ENCODE measurements around the gene CSTB. TPM values are rescaled to one million over a fixed set of nuclear protein-coding genes. Genes with fewer than 3 reads are reported as not detected.

The CSTB gene
- total and polyA plus RNA-seq, 2 of the 8 experiments (the other 6 are each of a cell fraction or from before 2014, with no cell fraction given) = 53.8 to 64.1 TPM

DNA sequence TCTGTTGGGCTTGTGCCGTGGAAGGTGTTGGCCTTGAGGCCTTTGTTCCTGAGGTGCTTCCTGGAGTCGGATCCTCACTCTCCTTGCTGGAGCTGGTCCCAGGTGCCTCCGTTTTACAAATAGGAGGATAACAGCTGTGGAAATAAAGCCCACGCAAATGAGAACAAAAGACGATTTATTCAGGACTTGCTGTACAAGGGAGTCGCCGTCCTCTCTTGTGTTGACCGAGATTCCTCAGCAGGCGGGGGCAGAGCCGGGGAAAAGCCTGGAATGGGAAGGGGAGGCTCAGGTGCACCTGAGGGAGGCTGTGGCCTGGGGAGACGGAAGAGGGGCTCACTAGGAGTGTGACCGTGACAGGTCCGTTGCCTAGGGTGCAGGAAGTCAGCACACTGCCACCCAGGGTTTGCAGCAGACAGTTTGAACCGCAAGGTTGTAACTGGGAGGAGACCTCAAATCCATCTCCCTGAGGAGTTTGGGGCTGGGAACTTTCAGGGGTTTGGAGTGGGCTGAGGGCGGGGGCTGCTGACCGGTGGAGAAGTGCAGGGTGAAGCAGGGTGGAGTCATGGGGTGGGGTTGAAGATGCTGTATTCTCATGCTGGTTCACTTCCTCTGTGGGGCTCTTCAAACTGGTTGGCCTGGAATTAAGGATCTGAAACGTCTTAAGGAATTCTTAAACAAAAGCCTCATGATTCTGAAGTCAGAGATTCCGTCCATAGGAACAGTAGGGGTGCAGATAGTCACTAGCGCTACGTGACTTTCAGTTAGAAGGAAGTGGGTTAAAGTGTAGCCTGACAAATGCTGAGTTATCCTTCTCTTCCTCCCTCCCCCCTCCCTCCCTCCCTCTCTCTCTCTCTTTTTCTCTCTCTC lies 2.6 kb upstream of the CSTB start:
- no peak overlapping the region for H2BK15ac ChIP-seq (ENCODE audit: low read length)
- no peak overlapping the region for H4K5ac ChIP-seq (ENCODE audit: insufficient read length, low read depth, low read length)
- H2AFZ ChIP-seq (ENCODE audit: low read length) = no peak overlapping the region
- no peaks in the 10 kb centered on the region for H3K9me3 ChIP-seq (ENCODE audit: insufficient read depth in 2 of 2, low read depth in 1 of 2, low read length in 1 of 2)
- CTCF ChIA-PET (ENCODE audit: partially characterized antibody) = interaction anchor here (0.6 to 1.8 kb wide), 3 partner anchors 10 to 106 kb away, joined by 3 to 6 read pairs (median 4); no protein-coding TSS in a partner anchor
- POLR2A ChIA-PET (ENCODE audit: partially characterized antibody) = interaction anchor here (0.9 to 1.9 kb wide), 2 partner anchors 11 to 12 kb away, joined by 4 to 5 read pairs; partner anchors contain the start of gene RRP1
- H4K20me1 ChIP-seq (replicated peaks in 1 of 2; ENCODE audit: control insufficient read depth in 1 of 2, insufficient read depth in 2 of 2, low read length in 2 of 2) = peaks cover 0 to 6% of the 10 kb centered on the region in 2 experiments
- no peak overlapping the region for H3K23ac ChIP-seq (ENCODE audit: insufficient read length)
- peaks cover 4% of the 10 kb centered on the region; the same call in 1 of the 2 replicates for H3K23me2 ChIP-seq (ENCODE audit: low read depth, low read length)
- no peak overlapping the region for H3K9ac ChIP-seq (replicated peaks in 1 of 4; ENCODE audit: extremely low read depth in 1 of 4, low read depth in 3 of 4, low read length in 3 of 4)
- peak overlapping the region; percentile 73; the same call in 1 of the 2 replicates for H2BK5ac ChIP-seq (ENCODE audit: low read depth, low read length)
- no peak overlapping the region for H3K56ac ChIP-seq (replicated peaks; ENCODE audit: insufficient read length, low read depth, low read length)
- peak overlapping the region; percentile 75; the same call in 1 of the 2 replicates for H4K8ac ChIP-seq (ENCODE audit: extremely low read depth, insufficient read depth, low read length)
- H3K4ac ChIP-seq (replicated peaks; ENCODE audit: insufficient read length, low read depth, low read length) = no peak overlapping the region
- H3K27ac ChIP-seq (ENCODE audit: low read depth, low read length) = 0 out of 2 replicates have a peak overlapping the region, but pooled peaks have one; percentile 5
- H4K91ac ChIP-seq (replicated peaks; ENCODE audit: insufficient read length, low read length) = no peak overlapping the region
- no peaks in the 10 kb centered on the region for H3K27me3 ChIP-seq (replicated peaks in 1 of 4; ENCODE audit: control insufficient read depth in 3 of 4, extremely low read depth in 1 of 4, insufficient read depth in 3 of 4, low read length in 3 of 4)
- no peak overlapping the region; the same call in 1 of the 2 replicates for H3K18ac ChIP-seq (ENCODE audit: extremely low read depth, low read length)
- no peak overlapping the region for H2BK120ac ChIP-seq (replicated peaks; ENCODE audit: low read depth, low read length)
- 72% methylated on average over 20 of the region's 20 CpGs; no CpG with 5 or more reads in 1 of the 2 experiments for WGBS, 2 experiments (ENCODE audit: extremely low coverage in 1 of 2, insufficient coverage in 1 of 2, insufficient read length in 1 of 2, insufficient replicate concordance in 2 of 2, low coverage in 1 of 2, low lambda C conversion rate in 2 of 2, missing lambda C conversion rate in 1 of 2)
- TF ChIP-seq PHF8 (conservative IDR thresholded peaks at IDR 0.05; ENCODE audit: low read depth, low read length) (no peak), SP1 (IDR thresholded peaks at IDR 0.05; ENCODE audit: low read depth, low read length) (no peak), CREB1 (IDR thresholded peaks at IDR 0.05) (no peak), CEBPB (IDR thresholded peaks at IDR 0.05; ENCODE audit: low read depth, low read length) (no peak), HDAC6 (IDR thresholded peaks at IDR 0.05; ENCODE audit: low read depth, low read length) (no peak), TBP (IDR thresholded peaks at IDR 0.05; ENCODE audit: low read depth, low read length) (no peak)
- TF ChIP-seq, protein P1, sequence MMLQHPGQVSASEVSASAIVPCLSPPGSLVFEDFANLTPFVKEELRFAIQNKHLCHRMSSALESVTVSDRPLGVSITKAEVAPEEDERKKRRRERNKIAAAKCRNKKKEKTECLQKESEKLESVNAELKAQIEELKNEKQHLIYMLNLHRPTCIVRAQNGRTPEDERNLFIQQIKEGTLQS (IDR thresholded peaks at IDR 0.05; ENCODE audit: insufficient read depth, low read depth, low read length) = no peak
- 0 out of 8 replicates have a peak overlapping the region, but pooled peaks of 1 of the 4 experiments have one; percentile 5 for H3K4me3 ChIP-seq (ENCODE audit: extremely low read depth in 1 of 4, insufficient read depth in 2 of 4, low read depth in 3 of 4, low read length in 4 of 4)
- H3K4me1 ChIP-seq (replicated peaks in 1 of 4; ENCODE audit: control insufficient read depth in 3 of 4, insufficient read depth in 4 of 4, low read length in 3 of 4) = peaks cover 0 to 9% (median 4%) of the 10 kb centered on the region in 4 experiments; a peak in 5 of 7 replicates
- no peak for FAIRE-seq
- peaks cover 0 to 19% of the 10 kb centered on the region in 2 experiments; a peak in 1 of 4 replicates for H3K79me2 ChIP-seq (ENCODE audit: control insufficient read depth in 1 of 2, insufficient read depth in 2 of 2, low read length in 2 of 2)
- peaks cover 5 to 7% (median 7%) of the 10 kb centered on the region in 4 experiments; a peak in 5 of 8 replicates for H3K36me3 ChIP-seq (ENCODE audit: control insufficient read depth in 2 of 4, insufficient read depth in 4 of 4, low read length in 3 of 4)
- no peak overlapping the region for H3K14ac ChIP-seq (ENCODE audit: insufficient read length)
- peak overlapping the region; percentile 77; the same call in 1 of the 2 replicates for H2BK12ac ChIP-seq (ENCODE audit: low read depth, low read length)
- H2BK20ac ChIP-seq (ENCODE audit: low read length) = no peak overlapping the region
- no peak overlapping the region for H2AK5ac ChIP-seq (ENCODE audit: low read depth, low read length)
- DNase-seq (ENCODE audit: low read depth in 1 of 2, low spot score in 2 of 2) = no peak
- H3K4me2 ChIP-seq (ENCODE audit: insufficient read depth in 1 of 2, low read depth in 2 of 2, low read length in 2 of 2) = peak overlapping the region; percentile 0 to 9; a peak in 1 of 4 replicates
- H3K79me1 ChIP-seq (ENCODE audit: low read depth, low read length) = no peaks in the 10 kb centered on the region; the same call in 1 of the 2 replicates
